GM13976 (cell line): Measurements from ENCODE around the gene MAP7D1.
A peak's percentile ranks its signal among the peaks of the same experiment; 100 is the strongest.
"Not testable (repeated sequence)": the region's sequence is repeated elsewhere in the genome, so short reads cannot be mapped to it uniquely, and the experiment has no call there.

Experiments
- DNase-seq: peaks from one replicate; pipeline ENCODE4 v3.0.0; 2012; ENCODE audit warnings: low spot score
- in situ Hi-C: fragments of 300-500 bp; cut with MboI; formaldehyde crosslinking; loops from one replicate; pipeline ENCODE4 v1.12.0; 2022; ENCODE audit warnings: low sequenced_read_pairs, mixed read lengths, inconsistent platforms; ENCODE audit not compliant: unreplicated experiment
- TF ChIP-seq, protein P1 (sequence below): IDR thresholded peaks from 2 replicates; pipeline ENCODE4 v1.5.1; 2012; ENCODE audit warnings: borderline replicate concordance, mild to moderate bottlenecking; ENCODE audit not compliant: insufficient read depth; ENCODE audit errors: extremely low read depth, missing control alignments, control extremely low read depth

The MAP7D1 gene

DNA sequence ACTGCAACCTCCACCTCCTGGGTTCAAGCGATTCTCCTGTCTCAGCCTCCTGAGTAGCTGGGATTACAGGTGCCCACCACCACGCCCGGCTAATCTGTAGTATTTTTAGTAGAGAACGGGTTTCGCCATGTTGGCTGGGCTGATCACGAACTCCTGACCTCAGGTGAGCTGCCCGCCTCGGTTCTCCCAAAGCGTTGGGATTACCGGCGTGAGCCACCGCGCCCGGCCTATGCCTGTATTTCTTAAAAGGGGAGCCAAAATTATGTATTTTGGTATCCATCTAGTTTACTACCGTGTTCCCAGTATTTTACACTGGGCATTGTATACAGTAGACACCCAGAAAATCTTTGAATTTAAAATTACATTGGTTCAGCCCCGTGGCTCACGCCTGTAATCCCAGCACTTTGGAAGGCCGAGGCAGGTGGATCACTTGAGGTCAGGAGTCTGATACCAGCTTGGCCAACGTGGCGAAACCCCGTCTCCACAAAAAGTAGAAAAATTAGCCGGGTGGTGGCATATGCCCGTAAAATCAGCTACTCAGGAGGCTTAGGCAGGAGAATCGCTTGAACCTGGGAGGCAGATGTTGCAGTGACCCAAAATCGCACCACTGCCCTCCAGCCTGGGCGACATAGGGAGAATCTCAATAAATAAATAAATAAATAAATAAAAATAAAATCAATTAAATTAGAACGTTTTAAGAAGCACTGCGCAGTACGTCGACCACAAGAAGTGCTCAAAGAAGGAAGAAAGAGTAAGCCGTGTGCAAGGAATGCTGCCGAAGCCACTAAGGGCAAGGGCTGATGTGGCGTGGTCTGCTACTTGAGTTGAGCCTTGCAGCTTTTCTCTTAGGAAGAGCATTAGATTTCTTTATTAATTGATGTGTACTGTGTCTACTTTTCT is 66.8 kb downstream of the MAP7D1 start:
- TF ChIP-seq, protein P1, sequence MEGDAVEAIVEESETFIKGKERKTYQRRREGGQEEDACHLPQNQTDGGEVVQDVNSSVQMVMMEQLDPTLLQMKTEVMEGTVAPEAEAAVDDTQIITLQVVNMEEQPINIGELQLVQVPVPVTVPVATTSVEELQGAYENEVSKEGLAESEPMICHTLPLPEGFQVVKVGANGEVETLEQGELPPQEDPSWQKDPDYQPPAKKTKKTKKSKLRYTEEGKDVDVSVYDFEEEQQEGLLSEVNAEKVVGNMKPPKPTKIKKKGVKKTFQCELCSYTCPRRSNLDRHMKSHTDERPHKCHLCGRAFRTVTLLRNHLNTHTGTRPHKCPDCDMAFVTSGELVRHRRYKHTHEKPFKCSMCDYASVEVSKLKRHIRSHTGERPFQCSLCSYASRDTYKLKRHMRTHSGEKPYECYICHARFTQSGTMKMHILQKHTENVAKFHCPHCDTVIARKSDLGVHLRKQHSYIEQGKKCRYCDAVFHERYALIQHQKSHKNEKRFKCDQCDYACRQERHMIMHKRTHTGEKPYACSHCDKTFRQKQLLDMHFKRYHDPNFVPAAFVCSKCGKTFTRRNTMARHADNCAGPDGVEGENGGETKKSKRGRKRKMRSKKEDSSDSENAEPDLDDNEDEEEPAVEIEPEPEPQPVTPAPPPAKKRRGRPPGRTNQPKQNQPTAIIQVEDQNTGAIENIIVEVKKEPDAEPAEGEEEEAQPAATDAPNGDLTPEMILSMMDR, result no peak
- in situ Hi-C loops, result no loop called here
- no peak for DNase-seq

DNA sequence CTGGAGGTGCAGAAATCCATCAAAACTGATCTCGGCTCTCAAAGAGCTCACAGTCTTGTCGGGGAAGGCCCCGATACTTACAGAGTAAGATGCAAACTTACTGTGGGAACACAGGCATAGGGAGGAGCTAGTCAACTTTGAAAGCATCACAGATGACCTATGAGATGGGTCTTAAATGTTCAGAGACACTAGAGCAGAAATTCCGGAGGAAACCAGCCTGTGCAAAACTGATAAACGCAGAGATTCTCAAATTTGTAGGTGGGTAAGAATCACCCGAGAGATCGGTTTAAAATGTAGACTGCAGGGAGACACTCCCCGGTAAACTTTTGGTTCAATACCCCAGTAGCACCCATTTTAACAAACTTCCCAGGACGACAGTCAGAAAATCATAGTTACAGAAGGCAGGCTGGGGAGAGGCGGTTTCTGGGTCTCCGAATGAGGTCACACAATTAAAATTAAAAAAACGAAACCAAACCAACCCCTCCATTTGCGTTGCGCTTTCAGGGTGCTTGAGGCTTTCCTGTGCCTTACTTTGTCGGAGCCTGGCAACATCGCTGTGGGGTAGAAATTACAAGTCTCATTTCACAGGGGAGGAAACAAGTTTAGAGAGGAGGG is 67.5 kb downstream of the MAP7D1 start:
- in situ Hi-C loops, result no loop called here
- TF ChIP-seq, protein P1, result no peak
- DNase-seq, result peak; percentile 76

DNA sequence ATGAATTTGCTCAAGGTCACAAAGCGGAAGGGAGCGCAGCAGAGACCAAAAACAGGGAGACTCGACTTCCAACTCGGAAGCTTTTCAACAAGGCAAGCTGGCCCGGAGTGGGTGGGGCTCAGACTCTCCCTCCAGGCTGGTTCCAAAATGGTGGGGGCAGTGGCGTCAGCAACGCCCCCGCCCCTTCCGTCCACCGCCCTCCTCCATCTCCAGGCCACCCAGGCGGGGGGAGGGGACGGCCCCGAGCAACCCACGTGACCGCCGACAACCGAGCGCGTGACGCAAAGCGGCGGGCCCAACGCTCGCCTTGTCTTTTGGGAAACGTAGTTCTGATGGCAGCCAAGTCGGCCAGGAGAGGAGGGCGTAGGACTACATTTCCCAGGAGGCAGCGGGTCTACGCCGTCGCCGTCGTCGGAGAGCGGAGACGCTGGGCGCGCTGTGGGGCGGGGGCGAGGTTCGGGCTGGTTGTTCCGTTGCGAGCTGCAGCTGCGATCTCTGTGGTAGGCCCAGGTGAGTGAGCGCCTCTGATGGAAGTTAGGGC is 68.1 kb downstream of the MAP7D1 start, which contains the start of gene THRAP3:
Gene THRAP3 (plus strand): TSS at position 448 of the 541 bp plus-strand sequence. CDS start 58,121 bp downstream, outside the sequence.
- TF ChIP-seq, protein P1, result no peak
- in situ Hi-C loops, result no loop called here
- peak; percentile 97 for DNase-seq

DNA sequence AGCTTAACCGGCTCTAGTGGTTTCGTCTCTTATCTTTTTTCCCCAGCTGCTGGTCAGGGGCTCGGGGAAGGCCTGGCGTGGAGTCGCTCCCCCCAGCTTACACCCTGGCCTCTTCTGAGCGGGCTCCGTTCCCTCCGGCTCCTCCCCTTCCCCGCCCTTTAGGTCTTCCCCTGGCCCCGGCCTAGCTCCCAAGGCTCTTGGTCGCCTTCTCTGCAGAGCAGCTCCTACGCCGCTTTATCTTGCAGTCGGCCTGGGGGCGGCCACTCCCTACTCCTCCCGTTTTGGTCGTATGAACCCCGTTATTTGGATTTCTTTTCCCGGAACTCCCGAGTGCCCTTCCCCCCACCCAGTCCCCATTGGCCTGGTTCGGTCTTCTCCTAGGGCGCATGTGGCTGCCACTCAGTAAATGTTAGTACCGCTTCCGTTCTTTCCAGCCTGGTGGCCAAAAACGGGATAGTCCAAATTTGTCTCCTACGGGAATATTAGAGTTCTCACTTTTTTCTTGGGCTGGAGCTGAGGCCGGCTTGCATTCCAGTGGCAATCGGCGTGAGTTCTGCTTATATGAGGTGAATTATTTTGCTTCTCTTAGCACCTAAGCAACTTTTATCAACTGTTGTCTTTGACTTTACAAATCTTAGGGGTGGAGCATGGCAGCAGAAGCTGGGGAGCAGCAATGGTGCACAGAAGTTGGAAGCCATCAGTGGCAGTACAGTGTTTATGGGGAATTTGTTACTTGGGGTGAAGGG is 68.8 kb downstream of the MAP7D1 start:
- in situ Hi-C loops, result no loop called here
- DNase-seq, result peak; percentile 86

DNA sequence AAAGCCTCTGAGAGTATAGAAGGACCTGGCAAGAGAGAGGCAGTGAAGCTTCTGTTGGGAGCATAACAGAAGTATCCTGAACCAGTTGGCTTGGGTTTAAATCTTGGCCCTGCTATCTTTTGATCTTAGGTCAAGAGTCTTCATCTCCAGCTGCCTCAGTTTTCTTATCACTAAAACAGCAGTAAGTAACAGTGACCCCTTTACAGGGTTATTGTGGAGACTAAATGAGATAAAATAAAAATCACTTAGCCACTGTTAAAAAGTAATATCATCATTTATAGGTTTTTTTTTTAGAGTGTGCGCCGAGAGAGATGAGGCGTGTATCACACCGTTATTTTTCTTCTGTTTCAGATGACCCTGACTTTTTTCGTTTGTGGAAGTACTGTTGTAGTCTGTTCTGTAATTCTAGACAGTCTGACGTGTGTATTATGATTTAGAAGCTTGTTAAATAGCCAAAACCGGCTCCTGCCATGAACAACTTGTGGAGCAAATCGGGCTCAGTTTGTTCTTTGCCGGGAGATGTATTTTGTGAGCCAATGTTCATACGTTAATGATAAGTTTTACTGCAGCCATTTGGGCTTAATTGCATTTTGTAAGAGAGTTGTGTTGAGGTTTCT is 69.4 kb downstream of the MAP7D1 start:
- TF ChIP-seq, protein P1, result no peak
- in situ Hi-C loops, result no loop called here
- DNase-seq, result no peak

More for the DNA sequence above, 68.8 kb downstream of the MAP7D1 start:
- TF ChIP-seq, protein P1, result no peak

DNA sequence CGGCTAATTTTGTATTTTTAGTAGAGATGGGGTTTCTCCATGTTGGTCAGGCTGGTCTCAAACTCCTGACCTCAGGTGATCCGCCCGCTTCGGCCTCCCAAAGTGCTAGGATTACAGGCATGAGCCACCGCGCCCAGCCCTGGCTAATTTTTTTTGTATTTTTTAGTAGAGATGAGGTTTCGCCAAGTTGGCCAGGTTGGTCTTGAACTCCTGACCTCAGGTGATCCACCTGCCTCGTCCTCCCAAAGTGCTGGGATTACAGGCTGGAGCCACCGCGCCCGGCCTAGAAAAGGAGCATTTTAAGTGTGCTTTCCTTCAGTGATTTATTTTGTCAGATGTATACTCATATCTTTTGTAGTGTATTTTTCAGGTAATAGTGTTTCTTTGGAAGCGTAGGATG is 74.3 kb downstream of the MAP7D1 start:
- DNase-seq, in situ Hi-C loops: not testable (repeated sequence)
